ENCODE data around the gene IQCE.

Gene IQCE

GRCh38 chr7:2616387-2617324 is 57.9 kb downstream of the IQCE start:
- ChIA-PET CTCF (interaction anchor here (1.3 kb wide), 1 partner anchor 8 kb away, joined by 5 read pairs; no protein-coding TSS in a partner anchor), POLR2A (no interaction called here)
- DNase-seq (ENCODE audit: extremely low spot score): no peak
- no peak for TF ChIP-seq TARDBP (IDR thresholded peaks at IDR 0.05)
- no peak for TF ChIP-seq PKNOX1 (IDR thresholded peaks at IDR 0.05)
- no peak for TF ChIP-seq LEF1 (IDR thresholded peaks at IDR 0.05; ENCODE audit: borderline replicate concordance)
- TF ChIP-seq NFRKB (IDR thresholded peaks at IDR 0.05): no peak

- POLR2A ChIA-PET: no interaction called here
- no peak for DNase-seq (ENCODE audit: extremely low spot score)
Measured at GRCh38 chr7:2617325-2617905, 58.6 kb downstream of the IQCE start.

GRCh38 chr7:2619116-2619515 is 60.3 kb downstream of the IQCE start:
- POLR2A ChIA-PET: interaction anchor here (1.3 kb wide), 1 partner anchor 10 kb away, joined by 4 read pairs; no protein-coding TSS in a partner anchor
- TF ChIP-seq SUZ12 (IDR thresholded peaks at IDR 0.05) (no peak), FOXA1 (IDR thresholded peaks at IDR 0.05) (no peak), ELF4 (IDR thresholded peaks at IDR 0.05) (no peak), ARNT (IDR thresholded peaks at IDR 0.05) (no peak), PKNOX1 (IDR thresholded peaks at IDR 0.05) (no peak), ZNF384 (IDR thresholded peaks at IDR 0.05) (no peak), LEF1 (IDR thresholded peaks at IDR 0.05; ENCODE audit: borderline replicate concordance) (no peak), FOXK2 (IDR thresholded peaks at IDR 0.05) (no peak), BHLHE40 (IDR thresholded peaks at IDR 0.05; ENCODE audit: borderline replicate concordance) (no peak), L3MBTL2 (conservative IDR thresholded peaks at IDR 0.05) (no peak), HDGF (IDR thresholded peaks at IDR 0.05; ENCODE audit: borderline replicate concordance) (no peak), FOXM1 (IDR thresholded peaks at IDR 0.05; ENCODE audit: borderline replicate concordance) (no peak), NFRKB (IDR thresholded peaks at IDR 0.05) (no peak), SP1 (IDR thresholded peaks at IDR 0.05) (no peak), CTBP1 (IDR thresholded peaks at IDR 0.05; ENCODE audit: borderline replicate concordance) (no peak)
- CTCF ChIA-PET: interaction anchor here (0.9 to 2.7 kb wide), 2 partner anchors 10 to 88 kb away, joined by 3 to 9 read pairs; no protein-coding TSS in a partner anchor
- DNase-seq (ENCODE audit: extremely low spot score): no peak

More at GRCh38 chr7:2617325-2617905, 58.6 kb downstream of the IQCE start:
- CTCF ChIA-PET: interaction anchor here (1.3 kb wide), 1 partner anchor 9 kb away, joined by 5 read pairs; no protein-coding TSS in a partner anchor
- TF ChIP-seq ZNF384 (IDR thresholded peaks at IDR 0.05) (no peak), FOXA1 (IDR thresholded peaks at IDR 0.05) (no peak), SUZ12 (IDR thresholded peaks at IDR 0.05) (no peak), L3MBTL2 (conservative IDR thresholded peaks at IDR 0.05) (no peak), PKNOX1 (IDR thresholded peaks at IDR 0.05) (no peak), SP1 (IDR thresholded peaks at IDR 0.05) (no peak), ELF4 (IDR thresholded peaks at IDR 0.05) (no peak), TARDBP (IDR thresholded peaks at IDR 0.05) (no peak), FOXK2 (IDR thresholded peaks at IDR 0.05) (no peak), HDGF (IDR thresholded peaks at IDR 0.05; ENCODE audit: borderline replicate concordance) (no peak), FOXM1 (IDR thresholded peaks at IDR 0.05; ENCODE audit: borderline replicate concordance) (no peak), ARNT (IDR thresholded peaks at IDR 0.05) (no peak), CTBP1 (IDR thresholded peaks at IDR 0.05; ENCODE audit: borderline replicate concordance) (no peak), NFRKB (IDR thresholded peaks at IDR 0.05) (no peak), LEF1 (IDR thresholded peaks at IDR 0.05; ENCODE audit: borderline replicate concordance) (no peak), BHLHE40 (IDR thresholded peaks at IDR 0.05; ENCODE audit: borderline replicate concordance) (no peak)

GRCh38 chr7:2621061-2621828 is 62.5 kb downstream of the IQCE start:
- no peak for DNase-seq (ENCODE audit: extremely low spot score)
- ChIA-PET CTCF (interaction anchor here (0.6 to 0.9 kb wide), 2 partner anchors 12 to 61 kb away, joined by 3 to 6 read pairs; no protein-coding TSS in a partner anchor), POLR2A (interaction anchor here (1.2 kb wide), 1 partner anchor 10 kb away, joined by 5 read pairs; the partner anchor contains the start of gene TTYH3)
- TF ChIP-seq L3MBTL2 (conservative IDR thresholded peaks at IDR 0.05) (0 out of 2 replicates have a peak, but pooled peaks have one; percentile 21), NFRKB (IDR thresholded peaks at IDR 0.05) (no peak)

- TF ChIP-seq ELF4 (IDR thresholded peaks at IDR 0.05) (no peak), FOXK2 (IDR thresholded peaks at IDR 0.05) (no peak), L3MBTL2 (conservative IDR thresholded peaks at IDR 0.05) (no peak), BHLHE40 (IDR thresholded peaks at IDR 0.05; ENCODE audit: borderline replicate concordance) (no peak), FOXA1 (IDR thresholded peaks at IDR 0.05) (no peak), FOXM1 (IDR thresholded peaks at IDR 0.05; ENCODE audit: borderline replicate concordance) (no peak), CTBP1 (IDR thresholded peaks at IDR 0.05; ENCODE audit: borderline replicate concordance) (no peak), PKNOX1 (IDR thresholded peaks at IDR 0.05) (no peak)
- ChIA-PET POLR2A (interaction anchor here (0.9 to 1.3 kb wide), 2 partner anchors 10 to 11 kb away, joined by 4 to 5 read pairs; partner anchors contain the start of gene TTYH3), CTCF (interaction anchor here (0.9 kb wide), 1 partner anchor 13 kb away, joined by 6 read pairs; no protein-coding TSS in a partner anchor)
- DNase-seq (ENCODE audit: extremely low spot score): no peak
Measured at GRCh38 chr7:2621948-2622640, 63.3 kb downstream of the IQCE start.
